ENCODE data around the gene HTT.

HTT gene

GRCh38 chr4:3177905-3178304 lies 103.4 kb downstream of the HTT start:
- no peak for DNase-seq

DNA sequence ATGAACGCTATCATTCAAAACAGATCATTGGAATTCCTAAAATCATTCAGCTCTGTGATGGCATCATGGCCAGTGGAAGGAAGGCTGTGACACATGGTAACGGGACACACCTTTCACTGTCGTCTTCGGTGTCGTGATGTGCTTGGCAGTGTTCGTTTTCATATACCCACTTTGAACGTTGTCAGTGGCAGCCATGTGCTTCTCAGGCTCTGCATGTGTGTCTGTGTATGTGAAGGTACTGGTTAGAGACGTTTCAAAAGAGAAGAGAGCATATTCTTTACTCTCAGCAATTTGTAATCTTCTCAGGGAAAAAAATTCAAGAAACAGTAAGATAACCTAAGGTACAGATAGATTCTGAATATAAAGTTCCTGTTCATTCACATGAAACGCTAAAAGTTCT lies 103.9 kb downstream of the HTT start:
- DNase-seq, result no peak

GRCh38 chr4:3179126-3179706 lies 104.7 kb downstream of the HTT start:
- no peak for DNase-seq

GRCh38 chr4:3183008-3183407 lies 108.5 kb downstream of the HTT start:
- DNase-seq, result no peak

- DNase-seq, result no peak
Observed at GRCh38 chr4:3184725-3185124, 110.2 kb downstream of the HTT start.

- DNase-seq, result peak; percentile 23
Observed at GRCh38 chr4:3186609-3187008, 112.1 kb downstream of the HTT start.

- no peak for DNase-seq
Observed at GRCh38 chr4:3188118-3188517, 113.6 kb downstream of the HTT start.

- DNase-seq, result no peak
Observed at GRCh38 chr4:3189459-3189858, 115.0 kb downstream of the HTT start.

GRCh38 chr4:3190549-3190948 lies 116.1 kb downstream of the HTT start:
- DNase-seq, result no peak

GRCh38 chr4:3192188-3192587 lies 117.7 kb downstream of the HTT start:
- no peak for DNase-seq

- no peak for DNase-seq
Observed at GRCh38 chr4:3192827-3193226, 118.3 kb downstream of the HTT start.

- no peak for DNase-seq
Observed at GRCh38 chr4:3193531-3194203, 119.2 kb downstream of the HTT start.

- DNase-seq, result no peak
Observed at GRCh38 chr4:3196670-3197359, 122.3 kb downstream of the HTT start.

DNA sequence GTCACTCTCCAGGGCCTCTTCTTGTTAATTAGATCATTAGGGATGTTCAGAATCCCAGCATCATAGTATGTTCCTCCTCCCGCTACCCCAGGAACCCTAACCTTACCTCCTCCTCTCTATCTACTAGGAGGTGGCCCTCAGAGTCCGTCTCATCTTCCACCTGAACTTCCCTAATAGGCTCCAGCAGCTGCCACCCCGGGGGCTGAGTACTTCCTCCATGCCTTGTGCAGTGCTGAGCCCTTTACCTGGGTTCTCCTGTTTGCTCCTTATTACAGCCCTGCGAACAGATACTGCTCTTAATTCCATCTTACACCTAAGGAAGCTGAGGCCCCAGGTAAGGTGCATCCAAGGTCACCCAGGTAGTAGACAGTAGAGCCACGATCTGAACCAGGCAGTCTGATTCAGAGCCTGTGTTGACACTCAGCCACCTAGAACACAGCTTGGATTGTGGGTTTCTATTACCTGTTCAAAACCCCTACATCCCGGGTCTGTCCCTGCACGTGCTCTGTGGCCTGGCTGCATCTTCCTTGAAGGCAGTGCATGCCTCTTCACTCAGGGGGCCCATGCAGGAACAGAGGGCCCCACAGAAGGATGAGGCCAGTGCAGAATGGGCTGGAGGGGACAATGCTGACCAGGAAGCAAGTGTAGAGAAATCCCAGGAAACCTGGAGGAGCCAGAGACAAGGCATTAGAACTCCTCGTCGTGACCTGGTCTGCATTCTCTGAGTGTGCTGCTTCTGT lies 123.1 kb downstream of the HTT start:
- no peak for DNase-seq

DNA sequence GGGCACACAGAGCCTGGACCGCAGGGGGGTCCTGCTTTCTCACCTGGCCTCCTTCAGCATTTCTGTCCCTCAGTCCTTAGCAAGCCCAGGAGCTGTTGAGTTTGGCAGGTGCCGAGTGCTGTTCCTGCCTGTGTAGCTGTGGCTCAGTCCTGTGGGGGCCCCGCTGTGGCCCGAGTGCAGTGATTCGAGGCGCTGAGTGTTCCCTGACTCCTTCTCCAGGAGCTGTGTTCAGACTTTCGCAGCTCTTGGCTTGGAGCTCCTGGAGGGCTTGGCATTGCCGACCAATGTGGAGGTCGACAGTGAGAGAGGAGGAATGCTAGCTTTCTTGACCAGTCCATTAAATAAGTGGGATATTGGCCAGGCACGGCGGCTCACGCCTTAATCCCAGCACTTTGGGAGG lies 124.4 kb downstream of the HTT start:
- DNase-seq, result no peak

DNA sequence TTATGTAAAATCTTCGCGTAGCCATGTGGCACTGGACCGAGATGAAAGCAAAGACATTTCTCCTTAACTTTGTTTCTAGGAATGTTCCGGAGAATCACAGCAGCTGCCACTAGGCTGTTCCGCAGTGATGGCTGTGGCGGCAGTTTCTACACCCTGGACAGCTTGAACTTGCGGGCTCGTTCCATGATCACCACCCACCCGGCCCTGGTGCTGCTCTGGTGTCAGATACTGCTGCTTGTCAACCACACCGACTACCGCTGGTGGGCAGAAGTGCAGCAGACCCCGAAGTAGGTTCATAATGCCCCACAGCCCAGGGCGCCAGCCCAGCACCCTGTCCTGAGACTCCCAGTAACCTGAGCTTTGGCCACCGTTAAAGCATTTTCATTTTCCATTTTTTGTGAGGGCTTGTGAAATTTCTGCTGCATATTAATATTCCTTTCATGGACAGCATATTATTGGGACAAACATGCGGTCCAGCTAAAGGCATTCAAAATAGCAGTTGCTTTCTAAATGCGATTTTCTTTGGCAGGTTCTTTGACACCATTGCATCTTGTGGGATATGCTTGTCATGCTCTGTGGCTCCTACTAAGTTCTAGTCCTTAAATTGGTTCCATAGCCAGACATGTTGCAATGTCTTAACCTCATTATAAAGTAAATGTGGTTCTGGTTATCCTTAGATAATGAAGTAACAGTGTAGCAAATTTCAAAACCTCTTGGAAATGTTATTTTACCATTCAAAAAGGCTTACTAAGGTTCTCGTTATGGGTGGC lies 125.4 kb downstream of the HTT start:
- DNase-seq, result peak; percentile 28

DNA sequence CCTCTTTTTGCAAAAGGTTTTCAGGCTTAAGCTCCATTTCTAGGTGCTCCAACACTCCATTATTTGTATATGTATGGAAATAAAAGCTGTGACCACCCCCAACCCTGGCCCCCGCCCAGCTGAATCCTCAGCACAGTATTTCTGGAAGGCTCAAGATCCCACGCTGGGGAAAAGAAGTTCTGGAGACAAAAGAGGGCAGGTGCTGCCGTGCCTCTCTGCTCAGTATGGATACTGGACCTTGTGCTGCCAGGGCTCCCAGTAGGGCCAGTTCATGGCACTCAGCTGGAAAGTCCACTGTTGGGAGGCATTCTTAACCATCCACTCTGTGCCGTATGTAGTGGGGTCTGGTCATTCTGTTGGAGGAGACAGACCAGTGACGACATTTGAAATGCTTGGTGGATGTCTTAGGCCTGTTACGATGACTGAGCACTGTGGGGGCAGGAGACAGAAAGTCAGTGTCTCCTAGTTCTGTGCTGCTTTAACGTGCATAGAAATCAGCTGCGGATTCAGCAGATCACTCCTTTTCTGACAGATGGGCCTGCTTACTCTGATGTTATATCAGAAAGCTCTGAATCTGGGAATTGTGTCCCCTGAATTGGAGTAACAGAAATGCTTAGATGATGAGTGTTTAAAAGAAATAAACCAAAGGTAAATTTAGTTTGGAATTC lies 126.1 kb downstream of the HTT start:
- no peak for DNase-seq

DNA sequence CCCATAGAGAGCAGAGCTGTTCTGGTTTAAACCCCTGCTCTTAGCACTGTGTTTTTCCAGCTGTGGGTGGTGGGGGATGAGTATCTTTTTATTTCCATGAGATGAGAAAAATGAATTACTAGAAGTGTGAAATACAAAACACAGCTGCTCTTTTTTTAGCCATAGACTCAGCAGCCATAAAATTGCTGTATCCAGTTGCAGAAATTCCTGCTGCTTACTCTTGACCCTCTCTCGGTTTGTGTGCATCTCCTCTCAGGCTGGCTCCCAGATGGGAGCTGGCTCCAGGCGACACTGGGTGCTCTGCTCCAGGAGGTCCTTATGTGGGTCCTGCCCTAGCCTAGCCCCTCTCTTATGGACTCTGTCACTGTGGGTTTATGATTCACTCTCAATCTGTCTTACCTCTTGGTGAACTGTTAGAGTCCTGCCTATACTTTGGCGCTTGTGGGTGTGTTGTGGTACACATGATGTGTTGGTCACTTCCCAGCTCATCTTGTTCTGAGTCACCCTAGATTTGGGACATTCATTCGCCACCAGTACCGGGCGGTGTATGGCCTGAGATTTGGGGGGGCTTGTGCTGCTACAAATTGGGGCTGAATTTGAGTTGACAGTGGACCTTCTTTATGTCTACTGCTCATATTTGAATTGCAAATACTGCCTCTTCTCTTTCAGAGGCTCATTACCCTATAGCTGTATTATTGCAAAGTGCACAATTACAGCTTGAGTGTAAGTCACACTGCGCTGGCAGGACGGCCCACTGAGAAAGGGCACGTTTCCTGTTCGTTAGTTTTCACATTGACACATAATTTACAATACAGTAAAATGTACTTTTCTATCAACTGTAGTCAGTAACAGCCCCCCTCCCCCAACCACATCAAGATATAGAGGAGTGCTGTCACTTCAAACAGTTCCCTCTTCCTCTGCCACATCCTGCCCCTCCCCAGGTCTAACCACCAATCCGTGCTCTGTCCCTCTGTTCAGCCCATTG lies 127.5 kb downstream of the HTT start:
- DNase-seq, result peak; percentile 49

- no peak for DNase-seq
Observed at GRCh38 chr4:3202836-3203820, 128.6 kb downstream of the HTT start.

- peak; percentile 40 for DNase-seq
Observed at GRCh38 chr4:3203971-3204431, 129.5 kb downstream of the HTT start.

Measured in fibroblast of skin of right biceps (primary cell).